Measurements from ENCODE around the gene CHST11. TPM values are rescaled to one million over a fixed set of nuclear protein-coding genes. Genes with fewer than 3 reads are reported as not detected.

Gene CHST11
- total and polyA plus RNA-seq, 2 of the 4 experiments (the other 2 are of a cell fraction) = 1.4 to 2.7 TPM

DNA sequence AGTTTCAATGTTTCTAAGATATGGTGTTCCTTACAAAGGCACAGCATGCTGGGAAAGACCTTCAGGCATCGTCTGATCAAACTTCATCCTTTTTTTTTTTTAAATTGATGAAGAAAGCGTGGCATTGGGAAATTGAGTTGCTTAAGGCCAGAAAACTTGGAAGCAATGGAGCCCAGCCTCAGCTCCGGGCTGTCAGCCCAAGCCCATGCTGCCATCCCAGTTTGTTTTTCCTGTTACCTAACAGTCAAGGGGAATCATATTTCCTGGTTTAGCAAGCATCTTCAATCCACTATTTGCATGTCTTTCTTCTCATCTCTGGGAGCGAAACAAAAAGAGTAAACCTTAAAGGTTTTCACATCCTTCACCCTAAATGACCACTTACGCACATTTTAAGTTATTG is 200.2 kb downstream of the CHST11 start:
- dilution Hi-C loops (cut with HindIII; ENCODE audit: low sequenced_read_pairs, unreplicated experiment) = no loop called here
- ATAC-seq (ENCODE audit: low read depth) = no peak
- no peaks in the 10 kb centered on the region; the same call in 1 of the 2 replicates for H3K9me3 ChIP-seq (ENCODE audit: control insufficient read depth, insufficient read depth, low read length)

More for the DNA sequence above, 200.2 kb downstream of the CHST11 start:
- Histone ChIP-seq H3K4me3 (ENCODE audit: insufficient read depth, low read depth, low read length) (no peak overlapping the region), H3K27me3 (ENCODE audit: control insufficient read depth, insufficient read depth, low read length) (peaks cover 27% of the 10 kb centered on the region), H4K8ac (ENCODE audit: low read depth in 2 of 2, low read length in 2 of 2) (no peak overlapping the region), H3K4me1 (ENCODE audit: control insufficient read depth, insufficient read depth, low read length) (no peaks in the 10 kb centered on the region), H2BK20ac (ENCODE audit: low read depth, low read length) (no peak overlapping the region), H3K4me2 (ENCODE audit: low read depth, low read length) (no peak overlapping the region), H2BK15ac (ENCODE audit: low read depth, low read length) (no peak overlapping the region), H3K23ac (ENCODE audit: low read depth, low read length) (no peak overlapping the region), H3K4ac (ENCODE audit: low read depth, low read length) (no peak overlapping the region), H3K18ac (ENCODE audit: low read depth, low read length) (no peak overlapping the region), H2AK9ac (replicated peaks; ENCODE audit: low read depth, low read length, poor library complexity) (no peak overlapping the region), H3K79me1 (ENCODE audit: low read depth in 1 of 2, low read length in 2 of 2) (no peaks in the 10 kb centered on the region), H3K9me1 (ENCODE audit: insufficient read depth, low read length) (no peaks in the 10 kb centered on the region; the same call in 1 of the 2 replicates), H2AK5ac (ENCODE audit: low read depth, low read length) (no peak overlapping the region), H2BK120ac (ENCODE audit: low read depth, low read length) (no peak overlapping the region), H3K27ac (ENCODE audit: insufficient read depth, low read length) (no peak overlapping the region), H2AFZ (replicated peaks; ENCODE audit: low read length, poor library complexity) (no peak overlapping the region), H4K91ac (ENCODE audit: insufficient read depth, low read depth, low read length) (no peak overlapping the region), H3K14ac (replicated peaks; ENCODE audit: low read depth, low read length) (no peak overlapping the region), H3K56ac (ENCODE audit: extremely low read depth, insufficient read depth, low read length) (no peak overlapping the region), H4K5ac (ENCODE audit: low read depth, low read length) (no peak overlapping the region), H4K20me1 (ENCODE audit: insufficient read depth, low read length) (no peaks in the 10 kb centered on the region; the same call in 1 of the 2 replicates), H3K9ac (ENCODE audit: low read depth, low read length) (no peak overlapping the region), H3K36me3 (ENCODE audit: control insufficient read depth, insufficient read depth, low read length) (no peaks in the 10 kb centered on the region), H2BK5ac (ENCODE audit: low read depth, low read length, poor library complexity, severe bottlenecking) (no peak overlapping the region)
- WGBS, 2 experiments (ENCODE audit: extremely low coverage in 2 of 2, insufficient read length in 1 of 2) = no CpG with 5 or more reads among the region's 5 CpGs
- no TSS peak for BruUV-seq (replicated peaks)
- intact Hi-C loops (cut with micrococcal nuclease) = loop anchor here (5.0 kb wide), 1 partner anchor 920 kb away; no protein-coding TSS in a partner anchor
- DNase-seq = peak; percentile 54
- CTCF ChIA-PET = no interaction called here
- in situ Hi-C loops (cut with MboI; ENCODE audit: low sequenced_read_pairs) = no loop called here
- no peak for TF ChIP-seq RCOR1 (IDR thresholded peaks at IDR 0.05; ENCODE audit: insufficient replicate concordance, low read length)
- no peak for TF ChIP-seq FOS (IDR thresholded peaks at IDR 0.05; ENCODE audit: low read depth, low read length)
- TF ChIP-seq RAD21 (IDR thresholded peaks at IDR 0.05; ENCODE audit: low read length) = no peak
- TF ChIP-seq, protein P1, sequence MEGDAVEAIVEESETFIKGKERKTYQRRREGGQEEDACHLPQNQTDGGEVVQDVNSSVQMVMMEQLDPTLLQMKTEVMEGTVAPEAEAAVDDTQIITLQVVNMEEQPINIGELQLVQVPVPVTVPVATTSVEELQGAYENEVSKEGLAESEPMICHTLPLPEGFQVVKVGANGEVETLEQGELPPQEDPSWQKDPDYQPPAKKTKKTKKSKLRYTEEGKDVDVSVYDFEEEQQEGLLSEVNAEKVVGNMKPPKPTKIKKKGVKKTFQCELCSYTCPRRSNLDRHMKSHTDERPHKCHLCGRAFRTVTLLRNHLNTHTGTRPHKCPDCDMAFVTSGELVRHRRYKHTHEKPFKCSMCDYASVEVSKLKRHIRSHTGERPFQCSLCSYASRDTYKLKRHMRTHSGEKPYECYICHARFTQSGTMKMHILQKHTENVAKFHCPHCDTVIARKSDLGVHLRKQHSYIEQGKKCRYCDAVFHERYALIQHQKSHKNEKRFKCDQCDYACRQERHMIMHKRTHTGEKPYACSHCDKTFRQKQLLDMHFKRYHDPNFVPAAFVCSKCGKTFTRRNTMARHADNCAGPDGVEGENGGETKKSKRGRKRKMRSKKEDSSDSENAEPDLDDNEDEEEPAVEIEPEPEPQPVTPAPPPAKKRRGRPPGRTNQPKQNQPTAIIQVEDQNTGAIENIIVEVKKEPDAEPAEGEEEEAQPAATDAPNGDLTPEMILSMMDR (conservative IDR thresholded peaks at IDR 0.05; ENCODE audit: low read depth, low read length) = no peak
- no peak for TF ChIP-seq CHD1 (IDR thresholded peaks at IDR 0.05; ENCODE audit: low read depth, low read length)
- TF ChIP-seq POLR2A (IDR thresholded peaks at IDR 0.05; ENCODE audit: low read depth, low read length) = no peak
- TF ChIP-seq NFE2L2 (IDR thresholded peaks at IDR 0.05; ENCODE audit: low read depth, low read length) = no peak
- POLR2A ChIA-PET (ENCODE audit: unreplicated experiment) = no interaction called here
